BE2C (cell line): ENCODE results near the gene ASPA.
"Not testable (repeated sequence)": the region's sequence is repeated elsewhere in the genome, so short reads cannot be mapped to it uniquely, and the experiment has no call there.

ENCODE experiments used
- DNase-seq: peaks from one replicate; pipeline ENCODE4 v3.0.0-alpha.2; 2020
- H3K27me3 ChIP-seq: fragments of 250-450 bp; sonication (Bioruptor Pico); 2 replicates; pipeline ENCODE4 v1.5.1; 2020; ENCODE audit warnings: mild to moderate bottlenecking
- H3K36me3 ChIP-seq: fragments of 250-450 bp; sonication (Bioruptor Pico); 2 replicates; pipeline ENCODE4 v1.5.1; 2020; ENCODE audit warnings: mild to moderate bottlenecking
- H3K4me1 ChIP-seq: fragments of 250-450 bp; sonication (Bioruptor Pico); 2 replicates; pipeline ENCODE4 v1.5.1; 2020
- H3K4me3 ChIP-seq: 2 replicates; pipeline ENCODE4 v1.5.1; 2011; ENCODE audit warnings: low read depth, low read length
- H3K9me3 ChIP-seq: fragments of 250-450 bp; sonication (Bioruptor Pico); 2 replicates; pipeline ENCODE4 v1.5.1; 2020
- TF ChIP-seq, protein P1 (sequence below): IDR thresholded peaks from 2 replicates; pipeline ENCODE4 v1.5.1; 2012; ENCODE audit warnings: mild to moderate bottlenecking, low read depth, low read length

Gene ASPA

DNA sequence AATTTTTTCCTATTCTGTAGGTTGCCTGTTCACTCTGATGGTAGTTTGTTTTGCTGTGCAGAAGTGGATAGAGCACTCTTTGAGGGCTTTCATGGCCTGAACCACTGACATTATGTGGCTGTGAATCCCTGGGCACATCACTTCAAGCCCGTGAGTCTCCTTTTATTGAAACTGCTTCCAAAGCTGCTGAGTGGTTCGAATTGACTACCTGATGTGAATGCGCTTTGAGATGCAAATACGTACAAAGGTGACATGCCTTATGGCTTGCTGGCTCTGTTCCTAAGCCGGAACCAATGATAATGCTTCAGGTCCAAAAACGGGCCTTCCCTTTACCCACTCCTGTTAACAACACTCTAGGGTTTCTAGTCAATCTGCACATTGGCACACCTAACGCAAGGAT lies 34.3 kb downstream of the ASPA start:
- TF ChIP-seq, protein P1, sequence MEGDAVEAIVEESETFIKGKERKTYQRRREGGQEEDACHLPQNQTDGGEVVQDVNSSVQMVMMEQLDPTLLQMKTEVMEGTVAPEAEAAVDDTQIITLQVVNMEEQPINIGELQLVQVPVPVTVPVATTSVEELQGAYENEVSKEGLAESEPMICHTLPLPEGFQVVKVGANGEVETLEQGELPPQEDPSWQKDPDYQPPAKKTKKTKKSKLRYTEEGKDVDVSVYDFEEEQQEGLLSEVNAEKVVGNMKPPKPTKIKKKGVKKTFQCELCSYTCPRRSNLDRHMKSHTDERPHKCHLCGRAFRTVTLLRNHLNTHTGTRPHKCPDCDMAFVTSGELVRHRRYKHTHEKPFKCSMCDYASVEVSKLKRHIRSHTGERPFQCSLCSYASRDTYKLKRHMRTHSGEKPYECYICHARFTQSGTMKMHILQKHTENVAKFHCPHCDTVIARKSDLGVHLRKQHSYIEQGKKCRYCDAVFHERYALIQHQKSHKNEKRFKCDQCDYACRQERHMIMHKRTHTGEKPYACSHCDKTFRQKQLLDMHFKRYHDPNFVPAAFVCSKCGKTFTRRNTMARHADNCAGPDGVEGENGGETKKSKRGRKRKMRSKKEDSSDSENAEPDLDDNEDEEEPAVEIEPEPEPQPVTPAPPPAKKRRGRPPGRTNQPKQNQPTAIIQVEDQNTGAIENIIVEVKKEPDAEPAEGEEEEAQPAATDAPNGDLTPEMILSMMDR, result no peak
- Histone ChIP-seq H3K4me3 (no peak overlapping the region), H3K27me3 (peaks cover 5% of the 10 kb centered on the region; the same call in 1 of the 2 replicates)

DNA sequence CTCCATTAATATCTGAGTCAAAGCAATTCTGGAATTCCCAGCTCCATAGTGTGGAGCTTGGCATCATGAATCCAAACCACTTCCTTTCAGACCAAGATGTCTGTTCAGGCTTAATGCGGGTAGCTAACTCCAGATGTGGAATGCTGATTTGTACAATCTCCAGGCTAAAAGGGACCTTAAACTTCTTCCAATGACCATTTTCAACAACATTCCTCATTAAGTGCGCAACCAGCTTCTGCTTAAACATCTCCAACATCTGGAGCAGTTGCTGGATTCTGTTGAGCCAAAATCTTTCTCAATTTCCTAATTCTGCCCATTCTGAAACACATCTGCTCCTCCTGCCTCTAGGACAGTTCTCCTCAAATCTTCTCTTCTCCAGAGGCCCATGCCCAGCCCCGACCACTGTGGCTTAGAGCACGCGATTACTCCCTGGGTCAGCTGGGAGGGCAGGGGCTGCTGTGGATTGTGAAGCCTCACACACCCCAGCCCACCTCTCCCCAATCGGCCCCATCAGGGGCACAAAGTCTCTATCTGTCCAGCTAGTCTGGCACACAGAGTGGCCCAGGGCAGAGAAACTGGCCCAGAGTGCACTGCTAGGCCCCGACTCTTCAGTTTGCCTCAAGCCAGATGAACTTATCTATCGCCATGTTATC lies 36.2 kb downstream of the ASPA start:
- Histone ChIP-seq H3K36me3 (no peaks in the 10 kb centered on the region), H3K4me3 (no peak overlapping the region), H3K27me3 (peaks cover 5% of the 10 kb centered on the region; the same call in 1 of the 2 replicates), H3K4me1 (no peaks in the 10 kb centered on the region), H3K9me3 (no peaks in the 10 kb centered on the region)
- DNase-seq, result no peak
- TF ChIP-seq, protein P1, result no peak

More for the DNA sequence above, 34.3 kb downstream of the ASPA start:
- DNase-seq, result no peak
- Histone ChIP-seq H3K36me3 (no peaks in the 10 kb centered on the region), H3K9me3 (no peaks in the 10 kb centered on the region), H3K4me1 (no peaks in the 10 kb centered on the region)

DNA sequence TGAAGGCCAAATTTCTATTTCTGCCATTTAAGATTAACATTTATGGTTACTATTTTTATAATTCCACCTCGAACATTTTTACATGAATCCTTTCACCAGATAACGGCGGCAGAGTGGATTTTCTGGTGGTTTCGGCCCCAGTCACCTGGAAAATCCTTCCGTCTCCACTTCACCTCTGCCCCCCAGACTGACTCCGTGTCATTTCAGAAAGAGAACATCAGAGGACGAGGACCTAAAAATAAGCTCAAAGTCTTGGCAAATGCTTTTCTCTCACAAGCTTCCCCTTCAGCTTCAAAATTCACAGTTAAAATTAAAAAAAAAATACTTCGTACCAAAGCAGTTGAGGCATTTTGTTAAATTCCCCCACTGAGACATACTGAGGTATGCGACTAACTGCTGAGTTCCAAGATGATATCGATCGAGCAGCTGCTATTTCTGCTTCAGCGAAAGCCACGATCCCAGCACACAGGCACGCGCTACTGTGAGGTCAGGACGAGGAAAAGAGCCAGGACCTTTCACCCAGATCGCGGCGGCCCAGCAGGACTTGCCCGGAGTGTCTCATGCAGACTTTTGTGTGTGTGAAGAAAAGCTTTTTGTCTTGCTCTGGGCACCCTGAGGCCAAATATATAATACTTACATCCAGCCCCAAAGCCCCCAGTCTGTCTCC lies 36.8 kb downstream of the ASPA start:
- Histone ChIP-seq H3K9me3 (no peaks in the 10 kb centered on the region), H3K27me3 (peaks cover 5% of the 10 kb centered on the region; the same call in 1 of the 2 replicates), H3K4me1 (no peaks in the 10 kb centered on the region), H3K36me3 (no peaks in the 10 kb centered on the region), H3K4me3 (no peak overlapping the region)
- DNase-seq, result no peak
- TF ChIP-seq, protein P1, result no peak

DNA sequence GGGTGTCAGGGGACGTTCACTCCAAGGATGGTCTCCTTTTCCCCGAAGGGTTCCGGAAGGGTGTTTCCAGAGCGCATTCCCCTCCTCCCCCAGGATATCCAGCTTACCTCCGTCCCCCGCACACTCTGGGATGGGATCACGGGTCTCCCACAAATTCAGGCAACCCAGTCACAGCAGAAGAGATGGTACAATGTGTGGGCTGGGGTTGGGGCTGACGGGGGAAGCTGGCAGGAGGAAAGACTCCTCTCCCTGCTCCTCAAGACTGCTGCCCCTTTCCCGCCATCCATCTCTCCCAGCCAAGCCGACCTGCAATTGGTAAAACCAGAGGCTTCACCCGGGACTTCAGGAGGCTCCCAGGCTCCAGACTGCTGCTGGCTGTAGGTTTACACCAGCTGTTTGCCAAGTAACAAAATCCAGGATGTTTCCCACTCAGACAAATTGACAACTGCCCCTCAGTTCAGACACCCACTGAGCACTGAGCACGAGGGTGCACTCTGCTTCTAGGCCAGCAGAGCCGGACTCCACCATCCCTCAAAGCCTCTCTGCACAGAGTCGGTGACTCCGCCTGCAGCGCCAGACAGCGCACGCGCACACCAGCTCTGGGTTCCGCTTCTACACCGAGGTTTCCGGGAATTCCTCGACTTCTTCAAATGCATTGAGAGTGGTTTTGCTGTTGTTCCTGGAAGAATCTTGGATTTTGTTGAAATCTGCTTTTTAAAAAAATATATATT lies 37.7 kb downstream of the ASPA start:
- Histone ChIP-seq H3K9me3 (no peaks in the 10 kb centered on the region), H3K4me3 (no peak overlapping the region), H3K36me3 (no peaks in the 10 kb centered on the region), H3K4me1 (no peaks in the 10 kb centered on the region), H3K27me3 (peaks cover 5% of the 10 kb centered on the region; the same call in 1 of the 2 replicates)
- TF ChIP-seq, protein P1, result no peak
- DNase-seq, result no peak

DNA sequence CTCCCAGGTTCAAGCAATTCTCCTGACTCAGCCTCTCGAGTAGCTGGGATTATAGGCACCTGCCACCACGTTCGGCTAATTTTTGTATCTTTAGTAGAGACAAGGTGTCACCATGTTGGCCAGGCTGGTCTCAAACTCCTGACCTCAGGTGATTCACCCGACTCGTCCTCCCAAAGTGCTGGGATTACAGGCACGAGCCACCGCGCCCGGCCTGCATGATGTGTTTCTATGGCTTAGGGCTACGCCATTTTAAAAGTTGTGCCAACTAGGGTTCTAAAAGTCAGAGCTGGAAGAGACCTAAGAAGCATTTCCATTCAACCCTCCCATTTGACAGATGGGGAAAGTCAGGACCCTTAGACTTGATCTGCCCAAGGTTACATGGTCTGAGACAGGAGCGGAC lies 38.4 kb downstream of the ASPA start:
- H3K27me3 ChIP-seq, H3K36me3 ChIP-seq, DNase-seq, H3K9me3 ChIP-seq, H3K4me3 ChIP-seq, H3K4me1 ChIP-seq: not testable (repeated sequence)

DNA sequence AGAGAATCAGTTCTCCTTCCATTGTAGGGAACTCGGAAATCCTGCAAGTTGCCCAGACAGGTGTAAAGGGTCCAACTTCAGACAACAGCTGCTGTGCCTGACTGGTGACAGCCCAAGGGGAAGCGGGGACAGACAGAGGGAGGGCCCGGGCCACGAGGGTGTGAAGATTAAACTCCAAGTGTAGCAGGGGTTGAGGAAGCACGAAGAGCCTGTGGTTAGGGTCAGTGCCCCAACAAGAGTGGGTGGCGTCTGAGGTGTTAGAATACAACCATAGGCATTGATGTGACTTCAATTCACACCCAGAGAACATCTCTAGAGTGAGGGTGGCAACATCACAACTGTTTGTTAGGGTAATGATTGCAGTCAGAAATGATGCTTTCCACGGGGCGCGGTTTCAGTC lies 39.1 kb downstream of the ASPA start:
- TF ChIP-seq, protein P1, result no peak
- no peaks in the 10 kb centered on the region for H3K4me1 ChIP-seq
- no peak for DNase-seq

DNA sequence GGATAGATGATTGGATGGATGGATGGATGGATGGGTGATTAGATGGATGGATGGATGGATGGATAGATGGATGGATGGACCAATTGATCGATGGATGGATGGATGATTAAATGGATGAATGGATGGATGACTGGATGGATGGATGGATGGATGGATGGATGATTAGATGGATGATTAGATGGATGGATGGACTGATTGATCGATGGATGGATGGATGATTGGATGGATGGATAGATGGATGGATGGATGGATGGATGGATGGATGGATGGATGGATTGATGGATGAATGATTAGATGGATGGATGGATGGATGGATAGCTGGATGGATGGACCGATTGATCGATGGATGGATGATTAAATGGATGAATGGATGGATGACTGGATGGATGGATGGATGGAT lies 43.7 kb downstream of the ASPA start:
- H3K27me3 ChIP-seq, DNase-seq, H3K4me3 ChIP-seq, H3K9me3 ChIP-seq, H3K4me1 ChIP-seq, H3K36me3 ChIP-seq: not testable (repeated sequence)

More for the DNA sequence above, 39.1 kb downstream of the ASPA start:
- H3K27me3 ChIP-seq, result peaks cover 5% of the 10 kb centered on the region; the same call in 1 of the 2 replicates
- no peaks in the 10 kb centered on the region for H3K36me3 ChIP-seq
- no peak overlapping the region for H3K4me3 ChIP-seq
- H3K9me3 ChIP-seq, result no peaks in the 10 kb centered on the region
